ENCODE results near the gene ATOSA. TPM values are rescaled to one million over a fixed set of nuclear protein-coding genes. Genes with fewer than 3 reads are reported as not detected.

ATOSA gene
- total RNA-seq, 1 experiment from 2014 or later, result 21.8 TPM

GRCh38 chr15:52698514-52698913, 19.3 kb upstream of the ATOSA start:
- no TSS peak for BruUV-seq (replicated peaks)
- Mint-ChIP-seq H3K27me3 (ENCODE audit: unreplicated experiment) (no peaks in the 10 kb centered on the region), H3K9me3 (ENCODE audit: low read depth, unreplicated experiment) (no peaks in the 10 kb centered on the region), H3K36me3 (ENCODE audit: insufficient read depth, unreplicated experiment) (no peaks in the 10 kb centered on the region), H3K27ac (ENCODE audit: unreplicated experiment) (no peak overlapping the region), H3K4me3 (ENCODE audit: low read depth, unreplicated experiment) (no peak overlapping the region), H3K4me1 (ENCODE audit: low read depth, unreplicated experiment) (peaks cover 15% of the 10 kb centered on the region)
- no peak for DNase-seq
- intact Hi-C loops (cut with micrococcal nuclease; ENCODE audit: unreplicated experiment), result no loop called here
- CTCF ChIA-PET, result no interaction called here
- no peak for TF ChIP-seq CTCF (IDR thresholded peaks at IDR 0.05; ENCODE audit: unreplicated experiment)

GRCh38 chr15:52697051-52697450, 17.9 kb upstream of the ATOSA start:
- CTCF ChIA-PET, result no interaction called here
- TF ChIP-seq CTCF (IDR thresholded peaks at IDR 0.05; ENCODE audit: unreplicated experiment), result no peak
- Mint-ChIP-seq H3K36me3 (ENCODE audit: insufficient read depth, unreplicated experiment) (no peaks in the 10 kb centered on the region), H3K9me3 (ENCODE audit: low read depth, unreplicated experiment) (no peaks in the 10 kb centered on the region), H3K27ac (ENCODE audit: unreplicated experiment) (no peak overlapping the region), H3K27me3 (ENCODE audit: unreplicated experiment) (no peaks in the 10 kb centered on the region), H3K4me3 (ENCODE audit: low read depth, unreplicated experiment) (no peak overlapping the region), H3K4me1 (ENCODE audit: low read depth, unreplicated experiment) (peaks cover 15% of the 10 kb centered on the region)
- BruUV-seq (replicated peaks), result no TSS peak
- intact Hi-C loops (cut with micrococcal nuclease; ENCODE audit: unreplicated experiment), result no loop called here
- DNase-seq, result no peak

- intact Hi-C loops (cut with micrococcal nuclease; ENCODE audit: unreplicated experiment), result no loop called here
- no peak for TF ChIP-seq CTCF (IDR thresholded peaks at IDR 0.05; ENCODE audit: unreplicated experiment)
- no peak for DNase-seq
- no TSS peak for BruUV-seq (replicated peaks)
- Mint-ChIP-seq H3K9me3 (ENCODE audit: low read depth, unreplicated experiment) (no peaks in the 10 kb centered on the region), H3K36me3 (ENCODE audit: insufficient read depth, unreplicated experiment) (no peaks in the 10 kb centered on the region), H3K4me1 (ENCODE audit: low read depth, unreplicated experiment) (peaks cover 15% of the 10 kb centered on the region), H3K27ac (ENCODE audit: unreplicated experiment) (no peak overlapping the region), H3K4me3 (ENCODE audit: low read depth, unreplicated experiment) (no peak overlapping the region), H3K27me3 (ENCODE audit: unreplicated experiment) (no peaks in the 10 kb centered on the region)
- CTCF ChIA-PET, result no interaction called here
Measured at GRCh38 chr15:52695154-52695553, 16.0 kb upstream of the ATOSA start.

- H3K4me1 Mint-ChIP-seq (ENCODE audit: low read depth, unreplicated experiment), result no peaks in the 10 kb centered on the region
- H3K27me3 Mint-ChIP-seq (ENCODE audit: unreplicated experiment), result no peaks in the 10 kb centered on the region
- no peak for TF ChIP-seq CTCF (IDR thresholded peaks at IDR 0.05; ENCODE audit: unreplicated experiment)
- H3K36me3 Mint-ChIP-seq (ENCODE audit: insufficient read depth, unreplicated experiment), result no peaks in the 10 kb centered on the region
- BruUV-seq (replicated peaks), result no TSS peak
- H3K9me3 Mint-ChIP-seq (ENCODE audit: low read depth, unreplicated experiment), result no peaks in the 10 kb centered on the region
- intact Hi-C loops (cut with micrococcal nuclease; ENCODE audit: unreplicated experiment), result no loop called here
- DNase-seq, result no peak
- CTCF ChIA-PET, result no interaction called here
- H3K4me3 Mint-ChIP-seq (ENCODE audit: low read depth, unreplicated experiment), result no peak overlapping the region
- no peak overlapping the region for H3K27ac Mint-ChIP-seq (ENCODE audit: unreplicated experiment)
Measured at GRCh38 chr15:52689562-52689961, 10.4 kb upstream of the ATOSA start.

- intact Hi-C loops (cut with micrococcal nuclease; ENCODE audit: unreplicated experiment), result no loop called here
- TF ChIP-seq CTCF (IDR thresholded peaks at IDR 0.05; ENCODE audit: unreplicated experiment), result no peak
- no peaks in the 10 kb centered on the region for H3K9me3 Mint-ChIP-seq (ENCODE audit: low read depth, unreplicated experiment)
- DNase-seq, result no peak
- no TSS peak for BruUV-seq (replicated peaks)
- H3K4me1 Mint-ChIP-seq (ENCODE audit: low read depth, unreplicated experiment), result peaks cover 17% of the 10 kb centered on the region
- H3K4me3 Mint-ChIP-seq (ENCODE audit: low read depth, unreplicated experiment), result no peak overlapping the region
- CTCF ChIA-PET, result no interaction called here
- H3K27ac Mint-ChIP-seq (ENCODE audit: unreplicated experiment), result no peak overlapping the region
- peaks cover 10% of the 10 kb centered on the region for H3K36me3 Mint-ChIP-seq (ENCODE audit: insufficient read depth, unreplicated experiment)
- H3K27me3 Mint-ChIP-seq (ENCODE audit: unreplicated experiment), result no peaks in the 10 kb centered on the region
Measured at GRCh38 chr15:52683580-52683979, 4.4 kb upstream of the ATOSA start.
